HCT116 (cell line): ENCODE results near the gene CTIF. TPM values are rescaled to one million over a fixed set of nuclear protein-coding genes. Genes with fewer than 3 reads are reported as not detected.

Experiments used
- ATAC-seq: fragments of 200-7000 bp; cut with Tn5 transposase; 2 replicates; pipeline ENCODE4 v1.9.1; 2020; ENCODE audit warnings: mild to moderate bottlenecking, moderate library complexity
- BruUV-seq: library from RNA; stranded (reverse); fragments of 400-500 nt; replicated peaks from 2 replicates; lab custom pipeline; 2021; lab: Mats Ljungman, UMichigan
- CTCF ChIA-PET: fragments of 300-600 bp; sonication (Branson Sonifier 250); formaldehyde crosslinking; loops from one replicate; lab custom pipeline; 2021; ENCODE audit warnings: antibody characterized with exemption; lab: Charles Lee
- POLR2A ChIA-PET: fragments of 300-600, 350-600 bp; sonication (Branson Sonifier 250); formaldehyde crosslinking; loops from one replicate; lab custom pipeline; 2021; ENCODE audit warnings: antibody characterized with exemption; lab: Charles Lee
- RAD21 ChIA-PET, 2 experiments: fragments of 300-600 bp; sonication (Branson Sonifier 250); formaldehyde crosslinking; loops; one replicate each; lab custom pipeline; 2023; ENCODE audit warnings: low total read pairs in 2 of 2; ENCODE audit not compliant: uncharacterized antibody in 2 of 2, unreplicated experiment in 2 of 2, low non-redundant PET in 1 of 2; lab: Charles Lee
- DNase-seq: peaks from one replicate; pipeline ENCODE4 v3.0.0-alpha.2; 2010; ENCODE audit warnings: low read depth, low spot score
- H2AFZ ChIP-seq: fragments of 200-600 bp; shearing (Covaris generic), sonication (generic); 2 replicates; pipeline ENCODE4 v1.6.1; 2017; ENCODE audit warnings: low read depth, mixed run types, mixed read lengths, antibody characterized with exemption, low read length; ENCODE audit not compliant: poor library complexity, severe bottlenecking
- H3K27ac ChIP-seq: 2 replicates; pipeline ENCODE4 v1.5.1; 2012; ENCODE audit warnings: low read depth, low read length
- H3K27me3 ChIP-seq: fragments of 200-600 bp; sonication (generic); 2 replicates; pipeline ENCODE4 v1.6.1; 2016; ENCODE audit warnings: mixed run types, low read length, mixed read lengths; ENCODE audit not compliant: insufficient read depth
- H3K36me3 ChIP-seq, 2 experiments: fragments of 200-500 bp in 1 of 2; fragments of 200-600 bp in 1 of 2; sonication (Bioruptor generic) in 1 of 2; sonication (generic) in 1 of 2; 2 replicates each; pipeline versions ENCODE4 v1.5.1 to v1.6.1; 2014 to 2016; ENCODE audit warnings: low read length in 2 of 2, inconsistent platforms in 1 of 2, mixed read lengths in 1 of 2, mixed run types in 1 of 2; ENCODE audit not compliant: insufficient read depth in 2 of 2, control insufficient read depth in 1 of 2
- H3K4me1 ChIP-seq, 2 experiments: fragments of 200-600 bp in 1 of 2; sonication (generic) in 1 of 2; 2 replicates each; pipeline versions ENCODE4 v1.5.1 to v1.6.1; 2012 to 2017; ENCODE audit warnings: low read length in 2 of 2, inconsistent platforms in 1 of 2, mild to moderate bottlenecking in 1 of 2, mixed read lengths in 1 of 2, mixed run types in 1 of 2, moderate library complexity in 1 of 2; ENCODE audit not compliant: insufficient read depth in 2 of 2, control insufficient read depth in 1 of 2
- H3K4me2 ChIP-seq: fragments of 200-600 bp; sonication (generic); 2 replicates; pipeline ENCODE4 v1.6.1; 2017; ENCODE audit warnings: mixed run types, low read length, mixed read lengths
- H3K4me3 ChIP-seq, 2 experiments: fragments of 200-600 bp in 1 of 2; sonication (generic) in 1 of 2; replicated peaks in 1 of 2; 2 replicates each; pipeline ENCODE4 v1.5.1; 2011 to 2016; ENCODE audit warnings: low read length in 2 of 2, control low read depth in 1 of 2, low read depth in 1 of 2, mild to moderate bottlenecking in 1 of 2, mixed read lengths in 1 of 2, mixed run types in 1 of 2
- H3K79me2 ChIP-seq: fragments of 200-600 bp; sonication (generic); 2 replicates; pipeline ENCODE4 v1.6.1; 2017; ENCODE audit warnings: mild to moderate bottlenecking, mixed run types, low read length, moderate library complexity, mixed read lengths; ENCODE audit not compliant: insufficient read depth
- H3K9ac ChIP-seq: fragments of 200-600 bp; sonication (generic); 2 replicates; pipeline ENCODE4 v1.6.1; 2016; ENCODE audit warnings: low read length, mixed read lengths
- H3K9me2 ChIP-seq: fragments of 200-600 bp; sonication (generic), shearing (Covaris generic); 2 replicates; pipeline ENCODE4 v1.6.1; 2017; ENCODE audit warnings: mixed run types, mild to moderate bottlenecking, moderate library complexity; ENCODE audit not compliant: insufficient read depth
- H3K9me3 ChIP-seq, 2 experiments: fragments of 200-500 bp in 1 of 2; fragments of 200-600 bp in 1 of 2; sonication (Bioruptor generic) in 1 of 2; sonication (generic) in 1 of 2; 2 replicates each; pipeline ENCODE4 v1.6.1; 2014 to 2017; ENCODE audit warnings: low read length in 2 of 2, mixed read lengths in 2 of 2, inconsistent platforms in 1 of 2, low read depth in 1 of 2, mild to moderate bottlenecking in 1 of 2, mixed run types in 1 of 2, moderate library complexity in 1 of 2; ENCODE audit not compliant: control insufficient read depth in 1 of 2, insufficient read depth in 1 of 2
- H4K20me1 ChIP-seq: fragments of 200-600 bp; sonication (generic), shearing (Covaris generic); 2 replicates; pipeline ENCODE4 v1.6.1; 2017; ENCODE audit warnings: mixed run types, mild to moderate bottlenecking, moderate library complexity; ENCODE audit not compliant: insufficient read depth
- ATF3 ChIP-seq: IDR thresholded peaks from 2 replicates; pipeline ENCODE4 v1.6.1; 2012
- CBX3 ChIP-seq: IDR thresholded peaks from 2 replicates; pipeline ENCODE4 v1.6.1; 2012; ENCODE audit warnings: low read depth
- CEBPB ChIP-seq: IDR thresholded peaks from 2 replicates; pipeline ENCODE4 v1.6.1; 2012; ENCODE audit warnings: low read depth
- CTCF ChIP-seq, 3 experiments: fragments of 200-600 bp in 1 of 3; sonication (generic) in 1 of 3; IDR thresholded peaks in 2 of 3; conservative IDR thresholded peaks in 1 of 3; 2 replicates each; pipeline ENCODE4 v1.5.1; 2012 to 2017; ENCODE audit warnings: low read depth in 2 of 3, low read length in 2 of 3, antibody characterized with exemption in 1 of 3, borderline replicate concordance in 1 of 3, control low read depth in 1 of 3, mild to moderate bottlenecking in 1 of 3, mixed read lengths in 1 of 3, mixed run types in 1 of 3, moderate library complexity in 1 of 3; ENCODE audit not compliant: insufficient read depth in 1 of 3
- EGR1 ChIP-seq: IDR thresholded peaks from 2 replicates; pipeline ENCODE4 v1.6.1; 2012; ENCODE audit warnings: low read depth
- ELF1 ChIP-seq: IDR thresholded peaks from 2 replicates; pipeline ENCODE4 v1.6.1; 2012; ENCODE audit warnings: low read depth, borderline replicate concordance
- EZH2 ChIP-seq: fragments of 200-600 bp; sonication (generic); IDR thresholded peaks from 2 replicates; pipeline ENCODE4 v1.6.1; 2017; ENCODE audit warnings: antibody characterized with exemption, mixed run types
- EZH2phosphoT487 ChIP-seq: fragments of 200-600 bp; IDR thresholded peaks from 2 replicates; pipeline ENCODE4 v1.6.1; 2018; ENCODE audit warnings: antibody characterized with exemption, borderline replicate concordance
- FOSL1 ChIP-seq: IDR thresholded peaks from 2 replicates; pipeline ENCODE4 v1.6.1; 2012; ENCODE audit warnings: low read depth
- JUND ChIP-seq: IDR thresholded peaks from 2 replicates; pipeline ENCODE4 v1.6.1; 2012
- MAX ChIP-seq: IDR thresholded peaks from 2 replicates; pipeline ENCODE4 v1.6.1; 2012
- POLR2AphosphoS5 ChIP-seq: IDR thresholded peaks from 2 replicates; pipeline ENCODE4 v1.6.1; 2011; ENCODE audit warnings: mild to moderate bottlenecking, low read depth, low read length, moderate library complexity
- RAD21 ChIP-seq: IDR thresholded peaks from 2 replicates; pipeline ENCODE4 v1.6.1; 2012; ENCODE audit warnings: low read depth, mild to moderate bottlenecking
- REST ChIP-seq: IDR thresholded peaks from 2 replicates; pipeline ENCODE4 v1.6.1; 2012; ENCODE audit warnings: low read depth
- SIN3A ChIP-seq: IDR thresholded peaks from 2 replicates; pipeline ENCODE4 v1.6.1; 2012; ENCODE audit warnings: low read depth
- SP1 ChIP-seq: IDR thresholded peaks from 2 replicates; pipeline ENCODE4 v1.6.1; 2012; ENCODE audit warnings: low read depth
- SRF ChIP-seq: IDR thresholded peaks from 2 replicates; pipeline ENCODE4 v1.6.1; 2012; ENCODE audit warnings: low read depth
- TCF7L2 ChIP-seq: IDR thresholded peaks from 2 replicates; pipeline ENCODE4 v1.7.0; 2011; ENCODE audit warnings: borderline replicate concordance, inconsistent platforms; ENCODE audit not compliant: insufficient read depth, insufficient read length; ENCODE audit errors: extremely low read depth
- YY1 ChIP-seq: IDR thresholded peaks from 2 replicates; pipeline ENCODE4 v1.6.1; 2011; ENCODE audit warnings: low read length, low read depth, moderate library complexity, mild to moderate bottlenecking; ENCODE audit not compliant: insufficient replicate concordance; ENCODE audit errors: extremely low read depth
- ZFX ChIP-seq: fragments of 450-650 bp; IDR thresholded peaks from 2 replicates; pipeline ENCODE4 v1.6.1; 2017
- intact Hi-C: fragments of 100-400 bp; cut with micrococcal nuclease; formaldehyde crosslinking; loops from 2 replicates; pipeline ENCODE4 v1.10.0; 2022
- total RNA-seq: library from RNA; stranded (reverse); gene quantifications from one replicate; pipeline ENCODE4 v1.2.1, GENCODE V29; 2021; ENCODE audit not compliant: unreplicated experiment

CTIF gene
- total RNA-seq, 1 experiment from 2014 or later, result 19.7 TPM

- DNase-seq (no peak), ATAC-seq (no peak)
- H3K36me3 ChIP-seq, result no peaks in the 10 kb centered on the region
- no peaks in the 10 kb centered on the region for H3K9me3 ChIP-seq
- no peak overlapping the region for H3K4me3 ChIP-seq
- H3K79me2 ChIP-seq, result no peaks in the 10 kb centered on the region
- H3K27me3 ChIP-seq, result no peaks in the 10 kb centered on the region
- no peak for TF ChIP-seq CEBPB
- TF ChIP-seq YY1, result no peak
- no peak for TF ChIP-seq EZH2phosphoT487
- no peak for TF ChIP-seq TCF7L2
- no peak for TF ChIP-seq CBX3
- no peak for TF ChIP-seq ATF3
- no peak for TF ChIP-seq RAD21
- TF ChIP-seq FOSL1, result no peak
- no peak for TF ChIP-seq ELF1
- TF ChIP-seq POLR2AphosphoS5, result no peak
- TF ChIP-seq EZH2, result no peak
- no peak for TF ChIP-seq SIN3A
- TF ChIP-seq SRF, result no peak
- no peak for TF ChIP-seq ZFX
- no peak for TF ChIP-seq REST
- no peak for TF ChIP-seq MAX
- TF ChIP-seq EGR1, result no peak
- no peak for TF ChIP-seq SP1
- TF ChIP-seq JUND, result no peak
- no peak for TF ChIP-seq CTCF (IDR thresholded peaks at IDR 0.05 in 2 of 3, conservative IDR thresholded peaks at IDR 0.05 in 1 of 3; ENCODE audit: borderline replicate concordance in 1 of 3, insufficient read depth in 1 of 3, low read depth in 2 of 3, low read length in 2 of 3)
- H2AFZ ChIP-seq, result no peak overlapping the region
- ChIA-PET RAD21 (no interaction called here), POLR2A (no interaction called here), CTCF (no interaction called here)
- no peak overlapping the region for H3K4me2 ChIP-seq
- intact Hi-C loops, result no loop called here
- no peaks in the 10 kb centered on the region for H4K20me1 ChIP-seq
- peaks cover 3 to 25% of the 10 kb centered on the region in 2 experiments; a peak in 3 of 4 replicates for H3K4me1 ChIP-seq
- no peak overlapping the region; the same call in 1 of the 2 replicates for H3K27ac ChIP-seq
- BruUV-seq, result no TSS peak
- H3K9me2 ChIP-seq, result no peaks in the 10 kb centered on the region
- no peak overlapping the region for H3K9ac ChIP-seq
Measured at GRCh38 chr18:48848641-48849143, 309.9 kb downstream of the CTIF start.
